Lower leg skin (tissue), 4 donors: ENCODE data around the gene EHD1. TPM values are rescaled to one million over a fixed set of nuclear protein-coding genes. Genes with fewer than 3 reads are reported as not detected.

Source experiments
- DNase-seq, 2 donors: peaks; one replicate each; pipeline ENCODE4 v3.0.0-alpha.2; 2019; ENCODE audit warnings: low spot score in 2 of 2
- H3K4me3 ChIP-seq: fragments of 200-600 bp; sonication (generic); 2 replicates; pipeline ENCODE4 v1.5.1; 2017; ENCODE audit warnings: mild to moderate bottlenecking, low read depth; ENCODE audit not compliant: poor library complexity, severe bottlenecking
- POLR2A ChIP-seq, 2 donors: fragments of 450-650 bp; IDR thresholded peaks; one replicate each; pipeline ENCODE4 v1.6.1; 2016 to 2017; ENCODE audit warnings: antibody characterized with exemption in 2 of 2, mild to moderate bottlenecking in 1 of 2, moderate library complexity in 1 of 2
- WGBS, 2 donors: methylation state at CpG; one replicate each; pipeline ENCODE4 v1.1.5; 2018; 5-methylcytosine and 5-hydroxymethylcytosine counted together
- intact Hi-C: fragments of 100-400 bp; cut with DNase I; formaldehyde crosslinking; loops from one replicate; pipeline ENCODE4 v1.15.0; 2023; ENCODE audit warnings: low total_unique reads
- total RNA-seq, 4 donors: library from RNA; depleted of rRNA; stranded (reverse); fragments of >200 nt; gene quantifications; one replicate each; pipeline ENCODE4 v1.1.0, GENCODE V29; 2016
- TF ChIP-seq, protein P1 (sequence below), 3 donors: fragments of 450-650 bp; IDR thresholded peaks; one replicate each; pipeline ENCODE4 v1.5.1; 2016; ENCODE audit warnings: antibody characterized with exemption in 3 of 3, mild to moderate bottlenecking in 3 of 3, moderate library complexity in 2 of 3

EHD1 gene
- total RNA-seq, 4 donors from 2014 or later, result 81.0 to 98.9 (median 90.5) TPM

DNA sequence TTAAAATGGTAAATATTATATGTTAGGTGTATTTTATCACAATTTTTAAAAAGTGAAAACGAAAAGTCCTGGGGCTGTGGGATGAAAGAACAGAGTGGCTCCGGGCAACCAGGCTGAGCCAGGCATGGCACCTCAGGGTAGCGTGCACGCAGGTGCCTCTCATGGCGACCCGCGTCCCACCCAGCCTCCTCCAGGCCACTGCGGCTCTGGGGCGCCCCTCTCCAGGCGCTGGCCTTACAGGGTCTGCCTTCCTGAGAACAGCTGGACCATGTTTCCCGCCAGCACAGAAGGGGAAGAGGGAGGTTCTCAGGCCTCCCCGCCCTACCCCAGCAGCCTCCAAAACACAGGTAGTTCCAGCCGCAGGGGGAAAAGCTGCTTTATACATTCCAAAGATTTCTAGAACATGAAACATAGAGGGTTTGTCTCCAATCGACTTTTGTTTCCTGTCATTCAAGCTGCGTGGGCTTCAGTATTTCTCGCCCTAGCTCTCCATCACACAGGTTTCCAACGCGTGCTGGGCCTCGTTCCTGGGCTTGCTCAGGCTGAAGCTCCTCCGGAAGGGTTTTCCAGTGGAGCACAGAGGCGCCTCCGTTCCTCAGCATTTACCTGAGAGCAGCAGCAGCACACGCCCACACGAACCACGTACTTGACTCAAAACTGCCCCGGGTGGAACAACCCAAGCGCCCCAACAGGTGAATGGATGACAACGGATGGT is 10.5 kb downstream of the EHD1 start:
- intact Hi-C loops, result no loop called here
- no peak for DNase-seq
- TF ChIP-seq, protein P1, sequence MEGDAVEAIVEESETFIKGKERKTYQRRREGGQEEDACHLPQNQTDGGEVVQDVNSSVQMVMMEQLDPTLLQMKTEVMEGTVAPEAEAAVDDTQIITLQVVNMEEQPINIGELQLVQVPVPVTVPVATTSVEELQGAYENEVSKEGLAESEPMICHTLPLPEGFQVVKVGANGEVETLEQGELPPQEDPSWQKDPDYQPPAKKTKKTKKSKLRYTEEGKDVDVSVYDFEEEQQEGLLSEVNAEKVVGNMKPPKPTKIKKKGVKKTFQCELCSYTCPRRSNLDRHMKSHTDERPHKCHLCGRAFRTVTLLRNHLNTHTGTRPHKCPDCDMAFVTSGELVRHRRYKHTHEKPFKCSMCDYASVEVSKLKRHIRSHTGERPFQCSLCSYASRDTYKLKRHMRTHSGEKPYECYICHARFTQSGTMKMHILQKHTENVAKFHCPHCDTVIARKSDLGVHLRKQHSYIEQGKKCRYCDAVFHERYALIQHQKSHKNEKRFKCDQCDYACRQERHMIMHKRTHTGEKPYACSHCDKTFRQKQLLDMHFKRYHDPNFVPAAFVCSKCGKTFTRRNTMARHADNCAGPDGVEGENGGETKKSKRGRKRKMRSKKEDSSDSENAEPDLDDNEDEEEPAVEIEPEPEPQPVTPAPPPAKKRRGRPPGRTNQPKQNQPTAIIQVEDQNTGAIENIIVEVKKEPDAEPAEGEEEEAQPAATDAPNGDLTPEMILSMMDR (IDR thresholded peaks at IDR 0.05), result no peak
- no peak for TF ChIP-seq POLR2A (IDR thresholded peaks at IDR 0.05)
- 62 to 70% methylated on average over 28 of the region's 28 CpGs for WGBS, 2 donors
- H3K4me3 ChIP-seq, result no peak overlapping the region

DNA sequence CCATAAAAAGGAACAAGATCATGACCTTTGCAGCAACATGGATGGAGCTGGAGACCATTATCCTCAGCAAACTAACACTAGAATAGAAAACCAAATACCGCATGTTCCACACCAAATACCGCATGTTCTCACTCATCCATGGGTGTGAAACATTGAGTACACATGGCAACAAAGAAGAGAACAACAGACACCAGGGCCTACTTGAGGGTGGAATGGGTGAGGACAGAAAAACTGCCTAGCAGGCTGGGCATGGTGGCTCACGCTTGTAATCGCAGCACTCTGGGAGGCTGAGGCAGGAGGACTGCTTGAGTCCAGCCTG is 12.3 kb downstream of the EHD1 start:
- intact Hi-C loops, result no loop called here
- TF ChIP-seq, protein P1 (IDR thresholded peaks at IDR 0.05), result no peak
- TF ChIP-seq POLR2A (IDR thresholded peaks at IDR 0.05), result no peak
- H3K4me3 ChIP-seq, result no peak overlapping the region
- WGBS, 2 donors, result 89 to 97% methylated on average over 4 of the region's 4 CpGs
- DNase-seq, result no peak

DNA sequence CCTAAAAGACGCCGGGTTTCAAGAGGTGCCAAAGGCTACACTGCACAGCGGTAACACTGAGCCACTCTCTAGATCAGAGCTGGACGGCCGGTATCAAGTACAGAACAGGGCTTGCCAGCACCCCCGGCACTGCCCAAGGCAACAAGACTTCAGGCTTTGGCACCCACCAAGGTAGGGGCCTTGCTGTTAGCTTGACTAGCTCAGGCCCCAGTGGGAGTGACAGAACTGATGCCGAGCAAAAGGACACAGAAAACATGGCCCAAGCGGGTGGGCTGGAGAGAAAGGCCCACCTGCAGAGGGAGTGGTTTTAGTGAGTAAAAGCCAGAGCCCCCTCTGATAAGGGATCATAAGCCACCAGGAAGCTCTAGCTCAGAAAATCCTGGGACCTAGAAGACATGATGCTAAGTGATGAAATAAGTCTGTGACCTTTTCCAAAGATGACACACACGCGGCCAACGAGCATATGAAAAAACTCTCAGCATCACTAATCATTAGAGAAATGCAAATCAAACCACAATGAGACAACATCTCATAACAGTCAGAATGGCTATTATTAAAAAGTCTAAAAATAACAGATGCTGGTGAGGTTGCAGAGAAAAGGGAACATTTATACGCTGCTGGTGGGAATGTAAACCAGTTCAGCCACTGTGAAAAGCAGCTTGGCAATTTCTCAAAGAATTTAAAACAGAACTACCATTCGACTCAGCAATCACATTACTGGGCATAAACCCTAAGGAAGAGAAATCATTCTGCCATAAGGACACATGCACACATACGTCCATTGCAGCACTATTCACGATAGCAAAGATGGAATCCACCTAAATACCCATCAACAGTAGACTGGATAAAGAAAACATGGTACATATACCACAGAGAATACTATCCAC is 12.9 kb downstream of the EHD1 start:
- TF ChIP-seq POLR2A (IDR thresholded peaks at IDR 0.05), result no peak
- TF ChIP-seq, protein P1 (IDR thresholded peaks at IDR 0.05), result no peak
- intact Hi-C loops, result no loop called here
- no peak for DNase-seq
- no peak overlapping the region for H3K4me3 ChIP-seq
- WGBS, 2 donors, result 61 to 70% methylated on average over 14 to 15 of the region's 15 CpGs

DNA sequence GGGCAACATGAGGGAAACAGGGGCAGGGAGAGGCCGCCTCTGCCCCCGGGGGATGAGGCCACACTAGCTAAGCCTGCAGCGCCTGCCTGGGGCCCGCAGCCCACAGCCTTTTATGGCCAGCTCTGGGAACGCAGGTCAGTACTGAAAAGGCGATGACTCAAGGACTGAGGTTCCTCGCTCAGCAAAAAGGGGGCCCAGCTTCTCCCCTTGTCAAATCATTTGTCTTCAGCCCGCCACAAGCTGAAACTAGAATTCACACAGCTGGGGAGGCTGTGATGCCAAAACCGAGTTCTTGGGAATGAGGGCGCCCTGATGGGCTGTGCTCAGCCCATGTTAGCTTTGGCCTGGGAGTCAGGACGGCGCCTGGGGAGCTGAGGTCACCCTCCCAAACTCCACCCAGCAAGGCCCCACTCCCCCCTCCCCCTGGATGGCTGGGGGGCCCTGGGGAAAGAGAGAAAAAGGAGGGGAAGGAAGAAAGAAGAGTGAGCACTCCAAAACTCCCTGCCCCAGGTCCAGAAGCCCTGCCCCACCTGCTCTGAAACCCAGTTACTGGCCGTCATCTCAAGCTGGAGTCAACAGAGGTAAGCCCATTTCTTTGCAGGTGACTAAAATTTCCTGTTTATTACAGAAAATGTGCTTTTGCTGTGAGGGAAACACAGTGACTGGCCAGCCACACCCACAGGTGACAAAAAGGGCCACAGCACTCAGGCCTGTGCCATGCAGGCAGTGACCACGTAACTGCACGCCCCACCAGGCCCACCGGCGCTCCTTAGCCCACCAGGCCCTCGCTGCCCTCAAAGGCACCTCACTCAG is 13.7 kb downstream of the EHD1 start:
- peak in 1 of 2 donors; percentile 36 for DNase-seq
- no peak overlapping the region for H3K4me3 ChIP-seq

DNA sequence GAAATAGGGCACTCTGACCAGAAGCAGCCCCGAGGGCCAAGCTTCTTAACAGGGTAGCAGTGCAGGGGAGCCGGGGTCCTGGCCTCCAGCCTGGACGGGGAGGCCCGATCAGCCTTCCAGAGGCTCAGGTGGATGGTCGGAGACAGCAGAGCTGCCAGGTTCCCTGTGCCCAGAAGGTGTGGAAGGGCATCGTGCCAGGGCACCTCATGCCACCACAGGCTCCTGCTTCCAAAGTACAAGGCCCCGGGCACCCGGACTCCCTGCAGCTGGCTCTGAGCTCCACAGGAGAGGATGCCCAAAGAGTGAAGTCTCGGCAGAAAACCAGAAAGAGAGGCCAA is 14.3 kb downstream of the EHD1 start:
- intact Hi-C loops, result no loop called here
- no peak overlapping the region for H3K4me3 ChIP-seq
- DNase-seq, result no peak

More for the DNA sequence above, 13.7 kb downstream of the EHD1 start:
- WGBS, 2 donors, result 42 to 46% methylated on average over 14 to 18 of the region's 18 CpGs
- intact Hi-C loops, result no loop called here
- TF ChIP-seq, protein P1 (IDR thresholded peaks at IDR 0.05), result no peak
- TF ChIP-seq POLR2A (IDR thresholded peaks at IDR 0.05), result no peak

More for the DNA sequence above, 14.3 kb downstream of the EHD1 start:
- 26 to 35% methylated on average over 5 to 8 of the region's 9 CpGs for WGBS, 2 donors
- no peak for TF ChIP-seq POLR2A (IDR thresholded peaks at IDR 0.05)
- TF ChIP-seq, protein P1 (IDR thresholded peaks at IDR 0.05), result no peak
